Choroid plexus epithelial cell (primary cell): Measurements from ENCODE around the gene SGPL1.
A peak's percentile ranks its signal among the peaks of the same experiment; 100 is the strongest.

Source experiments
- DNase-seq: peaks from one replicate; pipeline ENCODE4 v3.0.0-alpha.2; 2010; ENCODE audit warnings: low read depth
- H3K4me3 ChIP-seq: 2 replicates; pipeline ENCODE4 v1.5.1; 2011; ENCODE audit warnings: low read depth, mild to moderate bottlenecking, control low read depth, low read length, moderate library complexity
- TF ChIP-seq, protein P1 (sequence below): conservative IDR thresholded peaks from 2 replicates; pipeline ENCODE4 v1.5.1; 2011; ENCODE audit warnings: low read depth, mild to moderate bottlenecking, control low read depth, inconsistent platforms, low read length, moderate library complexity

Gene SGPL1

DNA sequence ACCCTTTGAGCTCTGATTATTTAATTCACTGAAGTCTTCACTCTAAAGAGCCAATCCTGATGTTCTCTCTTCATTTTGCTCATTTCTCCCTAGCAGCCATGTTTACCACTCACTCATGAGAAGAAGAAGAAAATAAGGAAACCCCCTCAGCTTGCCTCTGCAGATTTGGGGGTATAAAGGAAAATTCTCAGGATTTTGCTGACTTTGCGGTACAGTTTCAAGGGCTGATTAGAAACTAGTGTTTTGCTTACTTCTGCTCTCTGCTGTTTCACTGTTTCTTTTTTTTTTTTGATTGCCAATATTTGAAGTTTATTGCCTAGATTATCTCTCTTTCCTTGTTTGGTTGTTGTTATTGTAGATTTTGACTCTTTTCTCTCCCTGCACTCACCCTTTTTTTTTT lies 49.2 kb downstream of the SGPL1 start:
- H3K4me3 ChIP-seq: no peak overlapping the region
- TF ChIP-seq, protein P1, sequence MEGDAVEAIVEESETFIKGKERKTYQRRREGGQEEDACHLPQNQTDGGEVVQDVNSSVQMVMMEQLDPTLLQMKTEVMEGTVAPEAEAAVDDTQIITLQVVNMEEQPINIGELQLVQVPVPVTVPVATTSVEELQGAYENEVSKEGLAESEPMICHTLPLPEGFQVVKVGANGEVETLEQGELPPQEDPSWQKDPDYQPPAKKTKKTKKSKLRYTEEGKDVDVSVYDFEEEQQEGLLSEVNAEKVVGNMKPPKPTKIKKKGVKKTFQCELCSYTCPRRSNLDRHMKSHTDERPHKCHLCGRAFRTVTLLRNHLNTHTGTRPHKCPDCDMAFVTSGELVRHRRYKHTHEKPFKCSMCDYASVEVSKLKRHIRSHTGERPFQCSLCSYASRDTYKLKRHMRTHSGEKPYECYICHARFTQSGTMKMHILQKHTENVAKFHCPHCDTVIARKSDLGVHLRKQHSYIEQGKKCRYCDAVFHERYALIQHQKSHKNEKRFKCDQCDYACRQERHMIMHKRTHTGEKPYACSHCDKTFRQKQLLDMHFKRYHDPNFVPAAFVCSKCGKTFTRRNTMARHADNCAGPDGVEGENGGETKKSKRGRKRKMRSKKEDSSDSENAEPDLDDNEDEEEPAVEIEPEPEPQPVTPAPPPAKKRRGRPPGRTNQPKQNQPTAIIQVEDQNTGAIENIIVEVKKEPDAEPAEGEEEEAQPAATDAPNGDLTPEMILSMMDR: no peak
- DNase-seq: no peak

- H3K4me3 ChIP-seq: no peak overlapping the region
- DNase-seq: peak; percentile 80
- TF ChIP-seq, protein P1: no peak
Observed at GRCh38 chr10:70866424-70866823, 50.7 kb downstream of the SGPL1 start.

DNA sequence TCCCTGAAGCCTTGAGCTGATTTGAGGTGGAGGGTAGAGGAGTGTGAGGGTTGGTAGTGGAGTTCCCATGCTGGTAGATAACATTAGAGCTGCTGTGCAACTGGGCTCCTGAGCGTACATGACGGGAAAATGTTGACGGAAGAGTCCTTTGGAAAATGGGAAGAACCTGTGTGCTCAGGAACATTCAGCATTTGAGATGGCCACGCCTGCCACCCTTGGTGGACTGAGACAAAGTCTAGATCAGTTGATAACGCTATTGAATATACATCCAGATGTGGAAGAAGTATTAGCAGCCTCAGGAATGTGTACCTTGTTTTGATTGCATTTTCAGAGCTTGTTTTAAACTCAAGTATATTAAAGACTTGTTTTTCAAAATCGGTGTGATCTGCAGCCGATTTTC lies 56.5 kb downstream of the SGPL1 start:
- no peak overlapping the region for H3K4me3 ChIP-seq
- DNase-seq: no peak
- TF ChIP-seq, protein P1: no peak

DNA sequence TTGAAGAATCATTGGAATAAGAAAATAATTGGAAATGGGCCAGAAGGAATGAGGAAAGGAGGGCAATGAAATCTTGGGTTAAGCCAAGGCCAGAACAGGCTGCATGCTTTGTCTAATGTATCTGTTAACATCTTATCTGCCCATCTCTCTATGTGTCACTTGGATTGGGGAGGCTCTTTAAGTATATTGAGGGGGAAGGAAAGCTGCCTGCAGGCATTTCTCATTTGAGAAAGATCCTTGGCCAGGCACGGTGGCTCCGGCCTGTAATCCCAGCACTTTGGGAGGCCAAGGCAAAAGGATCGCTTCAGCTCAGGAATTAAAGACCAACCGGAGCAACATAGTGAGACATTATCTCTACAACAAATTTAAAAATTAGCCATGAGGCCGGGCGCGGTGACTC lies 58.3 kb downstream of the SGPL1 start:
- H3K4me3 ChIP-seq: no peak overlapping the region
- DNase-seq: no peak
- TF ChIP-seq, protein P1: no peak

DNA sequence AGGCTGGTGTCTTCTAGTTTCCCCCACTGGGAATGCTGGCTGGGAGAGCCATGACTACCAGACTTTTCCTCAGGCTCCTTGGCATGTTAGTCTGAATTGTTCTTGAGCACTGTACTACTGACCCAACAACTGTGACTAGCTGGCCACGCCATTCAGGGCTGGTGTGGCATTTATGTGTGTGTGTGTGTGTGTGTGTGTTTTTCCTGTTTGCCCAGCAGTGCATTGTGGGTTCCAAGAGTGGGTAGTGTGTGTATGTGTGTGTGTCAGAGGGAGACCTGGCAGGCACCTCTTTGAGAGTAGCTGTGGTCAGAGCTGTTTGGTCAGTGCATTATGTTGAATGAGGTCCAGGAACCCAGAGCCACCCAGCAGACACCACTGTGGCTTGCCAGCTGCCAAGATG lies 63.5 kb downstream of the SGPL1 start:
- DNase-seq: no peak
- TF ChIP-seq, protein P1: no peak
- no peak overlapping the region for H3K4me3 ChIP-seq

DNA sequence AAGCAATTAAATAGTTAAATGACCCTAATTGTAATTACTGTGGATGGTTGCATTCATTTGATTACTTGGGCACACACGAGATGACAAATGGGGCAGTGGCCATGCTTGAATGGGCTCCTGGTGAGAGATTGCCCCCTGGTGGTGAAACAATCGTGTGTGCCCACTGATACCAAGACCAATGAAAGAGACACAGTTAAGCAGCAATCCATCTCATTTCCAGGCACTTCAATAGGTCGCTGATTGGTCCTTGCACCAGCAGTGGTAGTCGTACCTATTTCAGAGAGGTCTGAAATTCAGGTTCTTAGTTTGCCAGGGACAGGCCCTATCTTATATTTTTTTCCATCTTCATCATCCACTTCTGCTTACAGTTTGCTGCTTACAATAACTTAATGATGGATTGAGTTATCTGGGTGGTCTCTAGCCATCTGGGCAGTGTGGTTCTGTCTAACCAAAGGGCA lies 64.4 kb downstream of the SGPL1 start:
- peak; percentile 89 for DNase-seq
- TF ChIP-seq, protein P1: peak; percentile 95
- H3K4me3 ChIP-seq: no peak overlapping the region

DNA sequence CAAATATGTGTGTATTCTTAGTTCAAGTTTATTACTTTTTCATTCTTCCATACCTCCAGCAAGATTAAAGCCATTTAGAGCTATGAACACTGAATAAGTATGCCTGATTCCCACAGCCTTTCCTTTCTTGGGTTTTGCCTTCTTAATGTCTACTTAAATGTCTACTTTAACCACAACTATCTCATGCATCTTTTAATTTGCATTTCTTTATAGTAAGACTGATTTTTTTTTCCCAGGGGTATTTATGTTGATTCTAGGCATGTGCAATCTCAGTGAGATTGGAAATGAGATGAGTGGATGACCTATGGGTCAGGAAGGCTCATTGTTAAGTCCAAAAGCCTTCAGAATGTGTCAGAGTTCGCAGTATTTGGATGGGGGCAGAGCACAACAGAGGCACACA lies 69.0 kb downstream of the SGPL1 start:
- TF ChIP-seq, protein P1: no peak
- DNase-seq: no peak
- H3K4me3 ChIP-seq: no peak overlapping the region
